LNCAP (cell line): Measurements from ENCODE around the gene MATN4.
A peak's percentile ranks its signal among the peaks of the same experiment; 100 is the strongest.

Experiments
- CTCF ChIP-seq: fragments of 450-650 bp; IDR thresholded peaks from 2 replicates; pipeline ENCODE4 v1.5.1; 2017; ENCODE audit warnings: mild to moderate bottlenecking

Gene MATN4

GRCh38 chr20:45308117-45308778 is at the start of gene MATN4:
MATN4 (minus strand) TSS chr20:45308299; CDS start chr20:45305582, 2,717 bp downstream.
- TF ChIP-seq CTCF = peak; percentile 20; the same call in 1 of the 2 replicates

DNA sequence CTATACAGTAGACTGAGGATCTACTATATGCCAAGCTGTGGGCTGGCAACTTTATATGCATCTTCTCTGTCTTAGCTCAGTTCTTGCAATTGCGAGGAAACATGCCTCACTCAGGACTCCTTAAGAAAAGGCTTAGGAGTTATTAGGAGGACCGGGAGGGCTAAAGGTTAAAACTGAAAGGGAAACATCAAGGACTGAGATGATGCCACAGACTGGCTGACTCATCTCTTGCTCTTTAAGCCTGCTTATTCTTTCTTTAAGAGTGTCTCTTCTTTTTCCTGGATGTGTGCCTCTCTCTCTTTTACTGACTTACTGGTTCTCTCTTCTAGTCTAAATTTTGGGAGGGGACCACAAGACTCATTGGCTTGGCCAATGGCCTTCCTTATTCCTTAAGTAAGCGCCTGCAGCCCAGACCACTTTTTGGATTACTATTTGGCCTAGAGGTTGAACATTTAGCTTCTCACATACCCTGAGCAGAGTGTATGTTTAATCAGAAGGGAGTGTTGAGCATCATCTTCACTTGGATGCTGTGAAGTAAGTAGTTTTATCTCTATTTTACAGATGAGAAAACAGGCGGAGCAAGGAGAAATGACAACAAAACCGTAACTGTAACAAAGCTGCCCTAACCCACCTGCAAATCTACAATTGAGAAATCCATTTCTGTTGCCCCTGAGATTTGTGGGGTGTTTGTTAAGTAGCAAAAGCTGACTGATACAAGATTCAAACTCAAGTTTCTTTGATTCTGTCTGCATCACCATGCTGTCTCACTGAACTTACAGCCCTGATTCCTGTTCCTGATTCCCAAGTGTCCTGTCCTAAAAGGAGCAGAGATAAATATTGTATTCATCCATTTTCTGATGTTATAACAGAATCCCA is 47.3 kb upstream of the MATN4 start:
- no peak for TF ChIP-seq CTCF

DNA sequence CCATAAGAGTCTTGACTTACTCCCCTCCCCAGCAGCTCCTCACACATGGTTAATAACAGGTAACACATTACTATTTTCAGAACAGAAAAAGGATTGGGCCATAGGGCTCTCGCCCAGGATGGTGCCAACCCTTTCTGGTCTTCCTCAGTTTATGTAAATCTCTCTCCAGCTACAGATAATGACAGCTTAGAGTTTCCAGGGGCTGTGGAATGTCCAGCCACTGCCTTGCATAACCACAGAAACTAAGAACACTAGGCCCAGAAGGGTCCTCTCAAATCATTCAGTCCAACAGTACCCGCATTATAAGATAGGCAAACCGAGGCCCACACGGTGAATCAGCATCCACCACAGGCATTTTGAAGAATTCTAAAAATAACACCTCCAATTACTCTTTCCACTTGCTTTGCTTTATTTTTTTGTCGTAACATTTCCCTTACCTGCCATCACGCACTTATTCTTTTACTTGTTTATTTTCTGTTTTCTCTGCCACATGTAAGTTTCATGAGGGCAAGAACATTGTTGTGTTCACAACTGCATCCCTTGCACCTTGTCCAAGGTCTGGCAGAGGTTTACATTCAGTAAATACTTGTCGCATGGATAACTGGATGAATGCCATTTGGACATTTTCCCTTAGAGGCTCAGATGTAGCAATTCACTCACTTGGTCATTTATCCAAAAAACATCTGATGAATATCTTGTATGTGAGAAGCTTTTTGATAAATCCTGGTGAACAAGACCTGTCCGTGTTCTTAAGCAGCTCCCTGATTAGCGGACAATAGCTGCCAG is 46.5 kb upstream of the MATN4 start:
- no peak for TF ChIP-seq CTCF

GRCh38 chr20:45353746-45354145 is 45.6 kb upstream of the MATN4 start:
- no peak for TF ChIP-seq CTCF

DNA sequence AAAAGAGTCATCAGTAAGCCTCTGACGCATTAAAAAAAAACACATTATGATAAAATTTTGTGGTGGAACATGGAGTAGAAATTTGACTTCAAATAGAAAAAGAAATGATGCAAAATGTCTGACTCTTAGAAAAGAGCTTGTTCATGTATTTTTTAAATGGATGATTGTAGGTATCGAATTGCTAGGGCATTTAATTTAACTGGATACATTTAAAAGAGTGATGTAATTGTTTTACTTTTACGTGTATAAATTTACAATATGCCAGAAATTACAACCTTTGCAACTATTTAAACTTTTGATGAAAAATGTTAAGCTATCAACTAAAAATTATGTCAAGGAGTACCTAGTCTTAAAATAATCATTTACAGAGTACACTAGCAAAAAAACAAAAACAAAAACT is 44.6 kb upstream of the MATN4 start:
- no peak for TF ChIP-seq CTCF

GRCh38 chr20:45350217-45350616 is 42.1 kb upstream of the MATN4 start:
- TF ChIP-seq CTCF = no peak
